ENCODE results near the gene CIITA.

DNA sequence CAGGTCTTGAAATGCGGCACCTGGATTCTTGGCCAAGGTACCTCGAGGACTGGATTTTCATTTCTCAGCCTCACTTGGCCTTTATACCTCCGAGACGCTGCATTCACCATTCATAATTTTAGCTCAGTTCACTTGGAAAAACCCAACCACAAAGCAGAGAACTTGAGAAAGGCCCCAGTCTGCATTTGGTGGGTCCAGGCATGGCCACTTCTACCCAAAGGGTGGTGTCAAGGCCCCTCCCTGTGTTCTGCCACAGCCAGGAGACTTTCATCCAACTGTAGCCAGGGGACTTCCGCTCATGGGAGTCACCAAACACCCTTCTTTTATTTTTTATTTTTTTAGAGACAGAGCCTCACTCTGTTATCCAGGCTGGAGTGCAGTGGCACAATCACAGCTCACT lies 43.7 kb upstream of the CIITA start:
- TF ChIP-seq, protein P1, sequence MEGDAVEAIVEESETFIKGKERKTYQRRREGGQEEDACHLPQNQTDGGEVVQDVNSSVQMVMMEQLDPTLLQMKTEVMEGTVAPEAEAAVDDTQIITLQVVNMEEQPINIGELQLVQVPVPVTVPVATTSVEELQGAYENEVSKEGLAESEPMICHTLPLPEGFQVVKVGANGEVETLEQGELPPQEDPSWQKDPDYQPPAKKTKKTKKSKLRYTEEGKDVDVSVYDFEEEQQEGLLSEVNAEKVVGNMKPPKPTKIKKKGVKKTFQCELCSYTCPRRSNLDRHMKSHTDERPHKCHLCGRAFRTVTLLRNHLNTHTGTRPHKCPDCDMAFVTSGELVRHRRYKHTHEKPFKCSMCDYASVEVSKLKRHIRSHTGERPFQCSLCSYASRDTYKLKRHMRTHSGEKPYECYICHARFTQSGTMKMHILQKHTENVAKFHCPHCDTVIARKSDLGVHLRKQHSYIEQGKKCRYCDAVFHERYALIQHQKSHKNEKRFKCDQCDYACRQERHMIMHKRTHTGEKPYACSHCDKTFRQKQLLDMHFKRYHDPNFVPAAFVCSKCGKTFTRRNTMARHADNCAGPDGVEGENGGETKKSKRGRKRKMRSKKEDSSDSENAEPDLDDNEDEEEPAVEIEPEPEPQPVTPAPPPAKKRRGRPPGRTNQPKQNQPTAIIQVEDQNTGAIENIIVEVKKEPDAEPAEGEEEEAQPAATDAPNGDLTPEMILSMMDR (optimal IDR thresholded peaks at IDR 0.05 in 1 of 3, IDR thresholded peaks at IDR 0.05 in 1 of 3, conservative IDR thresholded peaks at IDR 0.05 in 1 of 3; ENCODE audit: extremely low read depth in 1 of 3, insufficient read depth in 2 of 3, low read length in 3 of 3): no peak
- no peak for TF ChIP-seq EZH2 (IDR thresholded peaks at IDR 0.05; ENCODE audit: low read length)

All from keratinocyte (primary cell).